AML-193 (cell line): Measurements from ENCODE around the gene ADAMTSL2.
A peak's percentile ranks its signal among the peaks of the same experiment; 100 is the strongest.
"Not testable (repeated sequence)": the region's sequence is repeated elsewhere in the genome, so short reads cannot be mapped to it uniquely, and the experiment has no call there.

ENCODE experiments used
- DNase-seq, 2 experiments: peaks; one replicate each; lab custom pipeline; 2025; lab: John Stamatoyannopoulos, UW

The ADAMTSL2 gene

GRCh38 chr9:133558191-133559126, 24.0 kb downstream of the ADAMTSL2 start:
- DNase-seq, result peak in 1 of 2 experiments; percentile 17

DNA sequence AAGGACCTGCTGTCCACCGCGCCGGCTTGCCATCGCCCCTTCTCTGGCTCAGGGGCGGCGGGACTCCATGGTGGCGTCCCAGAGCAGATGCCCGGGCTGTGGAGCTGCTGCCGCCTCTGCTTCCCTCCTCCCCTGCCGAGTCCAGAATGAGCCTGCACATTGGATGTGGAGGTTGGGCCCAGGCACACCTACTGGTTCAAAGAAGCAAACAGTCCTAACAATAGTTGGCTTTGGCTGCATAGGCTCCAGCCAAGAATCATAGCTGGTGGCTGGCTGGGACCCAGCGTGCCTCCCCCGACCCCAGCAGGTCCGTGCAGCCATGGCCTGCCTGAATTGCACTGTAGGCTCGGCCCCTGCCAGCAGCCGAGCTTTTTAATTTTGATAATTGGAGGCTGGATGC, 25.8 kb downstream of the ADAMTSL2 start:
- no peak for DNase-seq

DNA sequence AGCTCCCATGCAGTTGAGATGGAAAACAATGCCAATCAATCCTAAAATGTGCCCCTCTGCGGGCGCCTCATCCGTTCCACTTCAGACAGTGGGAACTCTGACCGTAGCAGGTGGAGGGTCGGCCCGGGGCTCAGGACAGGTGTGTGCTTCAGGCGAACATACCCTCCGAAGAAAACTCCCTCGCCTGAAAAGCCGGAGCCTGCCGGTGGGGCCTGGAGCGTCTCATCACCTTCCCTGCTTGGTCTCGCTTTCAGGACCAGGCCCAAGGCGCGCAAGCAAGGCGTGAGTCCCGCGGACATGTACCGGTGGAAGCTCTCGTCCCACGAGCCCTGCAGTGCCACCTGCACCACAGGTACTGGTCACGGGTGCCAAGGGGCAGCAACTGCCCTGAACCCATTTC, 26.4 kb downstream of the ADAMTSL2 start:
- DNase-seq, result no peak

GRCh38 chr9:133561976-133562554, 27.6 kb downstream of the ADAMTSL2 start:
- DNase-seq, result no peak

DNA sequence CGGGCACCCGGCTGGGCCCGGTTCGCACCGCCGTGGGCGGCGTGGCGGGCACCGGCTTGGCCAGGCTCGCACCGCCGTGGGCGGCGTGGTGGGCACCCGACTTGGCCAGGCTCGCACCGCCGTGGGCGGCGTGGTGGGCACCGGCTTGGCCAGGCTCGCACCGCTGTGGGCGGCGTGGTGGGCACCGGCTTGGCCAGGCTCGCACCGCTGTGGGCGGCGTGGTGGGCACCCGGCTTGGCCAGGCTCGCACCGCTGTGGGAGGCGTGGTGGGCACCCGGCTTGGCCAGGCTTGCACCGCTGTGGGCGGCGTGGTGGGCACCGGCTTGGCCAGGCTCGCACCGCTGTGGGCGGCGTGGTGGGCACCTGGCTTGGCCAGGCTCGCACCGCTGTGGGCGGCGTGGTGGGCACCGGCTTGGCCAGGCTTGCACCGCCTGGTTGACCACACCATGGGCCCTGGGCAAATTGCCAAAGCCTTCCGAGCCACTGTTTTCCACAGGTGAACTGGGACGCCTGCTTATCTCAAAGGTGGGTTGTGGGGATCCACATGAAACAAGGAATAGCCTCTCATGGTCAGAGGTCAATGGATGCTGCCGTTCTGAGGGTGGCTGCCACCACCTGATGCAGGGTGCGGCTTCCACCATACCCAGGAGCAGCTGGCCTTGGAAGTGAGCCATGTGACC, 28.2 kb downstream of the ADAMTSL2 start:
- no peak for DNase-seq

GRCh38 chr9:133563291-133563796, 28.8 kb downstream of the ADAMTSL2 start:
- no peak for DNase-seq

DNA sequence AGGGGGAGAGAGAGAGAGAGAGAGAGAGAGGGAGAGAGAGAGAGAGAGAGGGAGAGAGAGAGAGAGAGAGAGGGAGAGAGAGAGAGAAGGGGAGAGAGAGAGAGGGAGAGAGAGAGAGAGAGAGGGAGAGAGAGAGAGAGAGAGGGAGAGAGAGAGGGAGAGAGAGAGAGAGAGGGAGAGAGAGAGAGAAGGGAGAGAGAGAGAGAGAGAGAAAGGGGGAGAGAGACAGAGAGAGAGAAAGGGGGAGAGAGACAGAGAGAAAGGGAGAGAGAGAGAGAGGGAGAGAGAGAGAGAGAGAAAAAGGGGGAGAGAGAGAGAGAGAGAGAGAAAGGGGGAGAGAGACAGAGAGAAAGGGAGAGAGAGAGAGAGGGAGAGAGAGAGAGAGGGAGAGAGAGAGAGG, 29.3 kb downstream of the ADAMTSL2 start:
- not testable (repeated sequence) for DNase-seq

- DNase-seq, result no peak
Measured at GRCh38 chr9:133564451-133565116, 30.1 kb downstream of the ADAMTSL2 start.

DNA sequence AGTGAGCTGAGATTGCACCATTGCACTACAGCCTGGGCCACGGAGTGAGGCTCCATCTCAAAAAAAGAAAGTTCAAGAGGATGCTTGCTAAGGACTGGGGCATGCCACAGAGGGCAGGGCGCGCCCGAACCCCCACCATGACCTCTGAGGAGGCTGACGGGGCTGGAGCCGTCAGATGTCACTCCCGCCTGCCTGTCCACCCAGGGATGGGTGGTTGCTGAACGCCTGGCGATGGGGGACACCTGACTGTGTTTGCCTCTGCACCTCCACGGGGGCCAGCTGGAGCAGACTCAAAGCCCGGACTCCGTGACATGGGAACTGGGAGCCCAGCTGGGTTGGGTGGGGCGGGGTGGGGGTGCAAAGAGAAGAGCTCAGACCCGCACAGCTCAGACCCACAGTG, 31.9 kb downstream of the ADAMTSL2 start:
- DNase-seq, result no peak

DNA sequence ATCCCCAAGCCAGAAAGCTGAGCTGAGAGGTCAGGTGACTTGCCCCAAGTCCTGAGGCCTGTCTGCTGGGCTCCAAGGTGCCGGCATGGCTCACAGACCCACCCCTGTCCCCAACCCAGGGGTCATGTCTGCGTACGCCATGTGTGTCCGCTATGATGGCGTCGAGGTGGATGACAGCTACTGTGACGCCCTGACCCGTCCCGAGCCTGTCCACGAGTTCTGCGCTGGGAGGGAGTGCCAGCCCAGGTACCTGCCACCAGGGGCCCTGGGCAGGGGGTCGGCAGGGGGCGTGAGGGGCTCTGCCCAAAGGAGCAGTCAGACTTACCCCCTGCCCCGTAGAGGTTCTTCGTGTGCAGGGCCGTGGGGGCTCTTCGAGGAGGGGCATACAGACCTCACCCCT, 32.3 kb downstream of the ADAMTSL2 start:
- DNase-seq, result no peak

GRCh38 chr9:133568186-133568585, 33.7 kb downstream of the ADAMTSL2 start:
- DNase-seq, result no peak

DNA sequence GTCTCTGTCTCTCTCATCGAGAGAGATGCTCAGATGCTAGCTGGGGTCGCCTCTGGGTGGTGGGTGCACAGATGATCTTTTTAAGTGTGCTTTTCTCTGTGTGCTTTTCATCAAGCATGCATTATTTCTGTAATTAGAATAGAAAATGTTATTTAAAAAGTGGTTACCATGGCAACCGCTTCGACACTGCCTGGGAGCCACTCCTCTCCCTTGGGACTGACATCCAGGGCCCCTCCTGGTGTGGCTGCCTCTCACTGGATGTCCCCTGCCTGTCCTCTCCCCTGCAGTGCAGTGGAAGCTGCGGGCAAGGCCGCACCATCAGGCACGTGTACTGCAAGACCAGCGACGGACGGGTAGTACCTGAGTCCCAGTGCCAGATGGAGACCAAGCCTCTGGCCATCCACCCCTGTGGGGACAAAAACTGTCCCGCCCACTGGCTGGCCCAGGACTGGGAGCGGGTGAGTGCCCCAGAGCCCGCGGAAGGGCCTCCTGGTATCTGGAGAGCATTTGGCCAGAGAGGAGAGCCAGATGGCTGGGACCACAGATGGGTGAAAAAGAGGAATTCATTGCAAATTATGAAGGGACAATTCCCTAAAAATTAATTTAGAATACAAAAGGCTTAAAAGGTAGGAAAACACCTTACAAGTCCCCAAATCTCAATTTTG, 34.7 kb downstream of the ADAMTSL2 start:
- DNase-seq, result no peak

DNA sequence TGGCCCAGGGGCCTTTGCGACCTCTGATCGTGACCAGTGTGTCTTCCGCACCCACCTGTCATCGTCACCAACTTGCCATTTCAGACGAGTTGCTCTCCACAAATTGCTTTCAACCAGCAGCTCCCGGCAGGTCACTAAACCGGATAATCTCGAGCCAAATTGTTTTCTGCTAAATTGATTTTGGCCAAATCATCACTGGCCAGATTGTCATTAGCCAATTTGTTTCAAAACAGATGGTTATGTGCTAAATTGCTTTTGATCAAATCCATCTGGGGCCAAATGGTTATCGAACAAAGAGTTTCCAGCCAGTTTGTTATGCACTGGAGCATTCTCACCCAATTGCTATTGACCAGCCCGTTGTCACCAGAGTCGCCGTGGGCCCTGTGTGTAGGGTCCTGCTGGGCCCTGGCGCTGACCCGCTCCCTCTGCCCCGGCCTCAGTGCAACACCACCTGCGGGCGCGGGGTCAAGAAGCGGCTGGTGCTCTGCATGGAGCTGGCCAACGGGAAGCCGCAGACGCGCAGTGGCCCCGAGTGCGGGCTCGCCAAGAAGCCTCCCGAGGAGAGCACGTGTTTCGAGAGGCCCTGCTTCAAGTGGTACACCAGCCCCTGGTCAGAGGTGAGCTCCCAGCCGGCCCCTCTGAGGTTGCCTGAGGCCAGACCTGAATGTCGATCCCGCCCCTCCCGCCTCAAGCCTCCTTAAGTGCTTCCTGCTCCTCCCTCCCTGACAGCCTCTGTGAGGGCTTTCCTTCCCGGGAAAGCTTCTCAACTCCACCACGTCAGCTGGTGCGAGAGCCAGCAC, 35.6 kb downstream of the ADAMTSL2 start:
- DNase-seq, result no peak

DNA sequence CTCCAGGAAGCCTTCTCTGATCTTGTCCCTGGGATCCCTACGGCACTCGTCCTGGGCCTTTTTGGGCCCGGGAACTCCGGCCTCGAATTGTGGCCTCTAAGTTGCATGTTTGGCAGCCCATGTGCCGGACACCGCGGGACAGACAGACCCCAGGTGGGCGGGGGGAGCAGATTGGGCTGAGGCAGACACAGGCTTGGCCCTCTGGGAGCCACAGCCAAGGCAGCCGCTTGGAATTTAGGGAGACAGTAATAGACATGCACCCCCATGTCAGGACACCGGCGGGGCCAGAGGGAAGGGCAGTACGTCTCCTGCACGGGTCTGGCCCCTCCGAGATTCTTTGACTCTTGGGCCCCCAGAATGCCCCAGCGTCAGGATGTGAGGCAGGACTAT, 36.2 kb downstream of the ADAMTSL2 start:
- no peak for DNase-seq

DNA sequence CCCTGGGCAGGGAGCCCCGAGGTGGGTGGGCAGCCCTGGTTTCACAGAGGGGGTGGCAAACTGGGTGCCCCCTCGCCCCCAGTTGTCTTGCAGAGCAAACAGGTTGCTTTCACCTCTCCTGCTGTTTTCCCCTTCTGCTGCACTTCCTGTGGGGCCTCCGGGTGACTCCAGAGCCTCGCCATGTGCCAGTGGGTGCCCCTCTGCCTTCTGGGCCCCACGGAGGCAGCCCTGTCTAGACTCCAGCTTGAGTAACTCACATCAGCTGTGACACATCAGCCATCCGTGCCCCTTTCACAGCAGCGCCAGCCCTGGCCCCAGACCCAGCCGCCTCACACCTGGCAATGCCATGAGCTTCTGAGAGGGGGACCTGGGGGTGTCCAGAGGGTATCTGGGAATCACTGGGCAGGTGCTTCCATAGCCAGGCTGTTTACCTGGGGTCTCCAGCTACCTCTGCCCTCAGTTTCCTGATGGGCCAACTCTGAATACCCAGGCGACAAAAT, 36.9 kb downstream of the ADAMTSL2 start:
- no peak for DNase-seq

GRCh38 chr9:133571896-133572595, 37.5 kb downstream of the ADAMTSL2 start:
- DNase-seq, result no peak

DNA sequence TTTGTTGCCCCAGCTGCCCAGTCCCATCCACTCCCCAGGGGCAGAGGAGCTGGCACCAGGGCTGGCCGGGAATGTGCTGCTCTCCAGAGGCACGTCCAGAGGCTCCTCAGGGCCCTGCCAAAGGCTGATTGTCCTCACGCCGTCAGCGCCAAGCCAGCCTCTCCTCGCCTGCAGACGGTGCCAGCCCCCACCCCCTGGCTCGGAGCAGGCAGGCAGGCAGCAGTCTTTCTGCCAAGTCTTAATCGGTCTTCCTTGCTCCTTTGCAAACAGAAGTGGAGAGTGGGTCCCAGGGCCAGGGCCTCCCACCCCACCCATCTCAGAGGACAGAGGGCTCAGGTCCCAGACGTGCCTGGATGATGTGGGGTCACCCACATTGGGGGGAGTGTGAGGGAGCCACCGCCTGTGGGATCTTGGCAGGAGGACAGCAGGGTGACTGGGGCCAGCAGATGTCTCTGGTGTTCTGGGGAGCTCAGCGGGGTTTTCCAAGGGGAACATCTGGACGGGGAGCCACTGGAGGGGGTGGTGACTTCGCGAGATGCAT, 38.4 kb downstream of the ADAMTSL2 start:
- DNase-seq, result no peak

GRCh38 chr9:133573791-133574515, 39.4 kb downstream of the ADAMTSL2 start:
- DNase-seq, result no peak

- DNase-seq, result no peak
Measured at GRCh38 chr9:133574771-133575170, 40.3 kb downstream of the ADAMTSL2 start.
